Activated CD4-positive, alpha-beta T cell treated with anti-CD3 and anti-CD28 coated beads for 1 hour (primary cell): Measurements from ENCODE around the gene EGR1.

Experiments
- DNase-seq: peaks from one replicate; pipeline ENCODE4 v3.0.0-alpha.2; 2020

Gene EGR1

GRCh38 chr5:138508958-138509357 is 43.7 kb downstream of the EGR1 start:
- DNase-seq: no peak

GRCh38 chr5:138514021-138514420 is 48.7 kb downstream of the EGR1 start:
- DNase-seq: no peak

- no peak for DNase-seq
Observed at GRCh38 chr5:138515556-138516245, 50.4 kb downstream of the EGR1 start.

- no peak for DNase-seq
Observed at GRCh38 chr5:138517437-138517836, 52.2 kb downstream of the EGR1 start.
